HepG2 (cell line): Measurements from ENCODE around the gene BCL7A. TPM values are rescaled to one million over a fixed set of nuclear protein-coding genes. Genes with fewer than 3 reads are reported as not detected.
A peak's percentile ranks its signal among the peaks of the same experiment; 100 is the strongest.

Experiments used
- CENPBD1 ChIP-seq: sonication (generic); formaldehyde crosslinking; IDR thresholded peaks from 2 replicates; pipeline ENCODE4 v1.8.0; 2022; ENCODE audit warnings: missing genetic modification reagents, low read depth, mild to moderate bottlenecking, borderline replicate concordance
- CREB3 ChIP-seq: sonication (generic); formaldehyde crosslinking; IDR thresholded peaks from 2 replicates; pipeline ENCODE4 v1.5.0; 2020; ENCODE audit warnings: missing genetic modification reagents
- HOXA7 ChIP-seq: sonication (generic); formaldehyde crosslinking; IDR thresholded peaks from 2 replicates; pipeline ENCODE4 v1.8.1; 2022; ENCODE audit warnings: mild to moderate bottlenecking, missing genetic modification reagents, moderate library complexity
- SP5 ChIP-seq: IDR thresholded peaks from 2 replicates; pipeline ENCODE4 v1.6.1; 2016; ENCODE audit warnings: low read depth, borderline replicate concordance
- ZBTB39 ChIP-seq: sonication (generic); formaldehyde crosslinking; IDR thresholded peaks from 2 replicates; pipeline ENCODE4 v1.5.0; 2020; ENCODE audit warnings: missing genetic modification reagents
- ZBTB40 ChIP-seq, 2 experiments: fragments of 450-650 bp in 1 of 2; sonication (generic) in 1 of 2; formaldehyde crosslinking in 1 of 2; IDR thresholded peaks; 2 replicates each; pipeline versions ENCODE4 v1.6.1 to v1.8.0; 2016 to 2022; ENCODE audit warnings: antibody characterized with exemption in 1 of 2, mild to moderate bottlenecking in 1 of 2, missing genetic modification reagents in 1 of 2
- ZNF451 ChIP-seq: sonication (generic); formaldehyde crosslinking; IDR thresholded peaks from 2 replicates; pipeline ENCODE4 v1.5.0; 2020; ENCODE audit warnings: mild to moderate bottlenecking, missing genetic modification reagents
- ZNF468 ChIP-seq: sonication (generic); formaldehyde crosslinking; IDR thresholded peaks from 2 replicates; pipeline ENCODE4 v1.8.0; 2022; ENCODE audit warnings: mild to moderate bottlenecking, moderate library complexity, missing genetic modification reagents
- ZNF687 ChIP-seq: sonication (generic); formaldehyde crosslinking; IDR thresholded peaks from 2 replicates; pipeline ENCODE4 v1.5.1; 2020; ENCODE audit warnings: mild to moderate bottlenecking, missing genetic modification reagents, moderate library complexity
- ZNF724P ChIP-seq: sonication (generic); formaldehyde crosslinking; IDR thresholded peaks from 2 replicates; pipeline ENCODE4 v1.8.0; 2022; ENCODE audit warnings: missing genetic modification reagents, borderline replicate concordance
- ZNF891 ChIP-seq: sonication (generic); formaldehyde crosslinking; IDR thresholded peaks from 2 replicates; pipeline ENCODE4 v1.5.0; 2020; ENCODE audit warnings: mild to moderate bottlenecking, missing genetic modification reagents
- polyA plus RNA-seq, 8 experiments: library from polyadenylated mRNA; depleted of rRNA in 3 of 8; stranded (reverse) in 7 of 8; unstranded in 1 of 8; fragments of >200 nt; fragmentation: Illumina TruSeq in 4 of 8; extraction: Trizol in 4 of 8; gene quantifications; 2 replicates each; pipeline versions ENCODE4 v1.2.1 to v1.2.3, GENCODE V29; 2011 to 2016; ENCODE audit warnings: low read depth in 4 of 8, missing spikeins in 1 of 8, mixed read lengths in 1 of 8; ENCODE audit not compliant: insufficient read depth in 1 of 8
- total RNA-seq, 5 experiments: library from RNA; depleted of rRNA; stranded (reverse); fragments of >200 nt; fragmentation: Illumina TruSeq; extraction: Trizol; gene quantifications; 2 replicates each; pipeline ENCODE4 v1.2.3, GENCODE V29; 2016; ENCODE audit warnings: low read depth in 1 of 5

Gene BCL7A
- total and polyA plus RNA-seq, 2 of the 13 experiments (the other 11 are each of a cell fraction or from before 2014, with no cell fraction given), result 4.1 to 6.2 TPM

GRCh38 chr12:122021822-122022392, at the start of gene BCL7A (continued):
- no peak for TF ChIP-seq ZBTB40 (IDR thresholded peaks at IDR 0.05)
- no peak for TF ChIP-seq ZBTB40 (CRISPR knock-in tag; IDR thresholded peaks at IDR 0.05)
- no peak for TF ChIP-seq CREB3
- TF ChIP-seq SP5 (CRISPR knock-in tag), result no peak
- no peak for TF ChIP-seq ZNF468 (CRISPR knock-in tag)
- no peak for TF ChIP-seq HOXA7 (CRISPR knock-in tag)
- 0 out of 2 replicates have a peak, but pooled peaks have one; percentile 33 for TF ChIP-seq ZNF451 (CRISPR knock-in tag)
- TF ChIP-seq ZNF724P (CRISPR knock-in tag), result no peak
- TF ChIP-seq CENPBD1 (CRISPR knock-in tag), result no peak
- TF ChIP-seq ZBTB39, result no peak
- no peak for TF ChIP-seq ZNF891
- TF ChIP-seq ZNF687 (CRISPR knock-in tag), result peak; percentile 56
